22Rv1 (cell line): ENCODE measurements around the gene HAT1.

Experiments
- H3K27ac ChIP-seq: fragments of 450-650 bp; 2 replicates; pipeline ENCODE4 v1.5.1; 2017
- ZFX ChIP-seq: fragments of 450-650 bp; IDR thresholded peaks from 2 replicates; pipeline ENCODE4 v1.6.1; 2017; ENCODE audit warnings: antibody characterized with exemption, borderline replicate concordance
- TF ChIP-seq, protein P1 (sequence below): fragments of 450-650 bp; IDR thresholded peaks from 2 replicates; pipeline ENCODE4 v1.5.1; 2017; ENCODE audit warnings: mild to moderate bottlenecking

HAT1 gene

DNA sequence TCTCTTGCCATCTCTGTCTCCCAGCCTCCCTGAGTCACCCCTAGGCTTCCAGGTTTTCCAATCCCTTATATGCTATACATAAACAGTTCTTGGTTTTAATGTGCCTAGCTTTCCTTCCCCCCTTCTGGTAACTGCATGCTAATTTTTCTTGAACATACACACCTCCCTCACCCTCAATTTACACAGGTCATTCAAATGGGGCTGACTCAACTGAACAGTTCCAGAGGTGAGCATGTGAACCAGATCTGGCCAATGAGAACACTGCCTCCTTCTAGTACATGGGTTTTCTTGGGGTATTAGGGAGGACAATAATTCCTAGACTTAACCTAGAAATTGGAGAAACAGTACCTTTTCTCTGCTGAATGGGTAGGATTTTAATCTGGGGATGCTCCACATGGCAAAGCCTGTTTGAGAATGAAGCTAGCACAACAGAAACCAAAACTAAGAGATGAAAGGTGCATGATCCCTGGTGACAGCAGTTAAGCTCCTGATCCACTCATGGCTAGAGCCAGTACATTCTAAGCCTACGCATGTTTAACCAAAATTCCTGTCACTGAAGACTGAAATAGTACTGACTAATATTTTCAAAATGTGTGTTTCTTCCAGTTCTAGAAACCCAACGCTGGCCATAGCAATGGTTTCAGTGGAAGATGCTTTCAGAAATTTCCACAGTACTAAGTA, 40.0 kb upstream of the HAT1 start:
- H3K27ac ChIP-seq: no peak overlapping the region
- no peak for TF ChIP-seq ZFX

GRCh38 chr2:171883275-171883893, 38.9 kb upstream of the HAT1 start:
- no peak overlapping the region for H3K27ac ChIP-seq

DNA sequence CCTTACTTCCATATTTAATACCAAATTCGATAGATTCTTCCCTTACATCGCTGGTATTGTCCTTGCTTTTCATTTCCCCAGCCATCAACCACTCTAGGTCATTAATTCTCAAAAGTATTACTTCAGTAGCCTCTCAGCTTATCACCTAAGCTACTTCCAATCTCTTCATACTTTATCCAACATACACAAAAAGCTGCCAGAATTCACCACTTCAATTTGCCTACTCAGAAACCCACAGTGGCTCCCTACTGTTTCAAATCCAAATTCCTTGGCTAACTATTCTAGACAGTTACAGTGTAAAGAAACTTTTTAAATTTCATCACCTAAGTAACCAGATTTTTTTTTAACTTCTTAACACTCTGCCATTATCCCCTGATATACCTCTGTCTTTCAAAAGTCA, 32.9 kb upstream of the HAT1 start:
- no peak overlapping the region for H3K27ac ChIP-seq
- TF ChIP-seq, protein P1, sequence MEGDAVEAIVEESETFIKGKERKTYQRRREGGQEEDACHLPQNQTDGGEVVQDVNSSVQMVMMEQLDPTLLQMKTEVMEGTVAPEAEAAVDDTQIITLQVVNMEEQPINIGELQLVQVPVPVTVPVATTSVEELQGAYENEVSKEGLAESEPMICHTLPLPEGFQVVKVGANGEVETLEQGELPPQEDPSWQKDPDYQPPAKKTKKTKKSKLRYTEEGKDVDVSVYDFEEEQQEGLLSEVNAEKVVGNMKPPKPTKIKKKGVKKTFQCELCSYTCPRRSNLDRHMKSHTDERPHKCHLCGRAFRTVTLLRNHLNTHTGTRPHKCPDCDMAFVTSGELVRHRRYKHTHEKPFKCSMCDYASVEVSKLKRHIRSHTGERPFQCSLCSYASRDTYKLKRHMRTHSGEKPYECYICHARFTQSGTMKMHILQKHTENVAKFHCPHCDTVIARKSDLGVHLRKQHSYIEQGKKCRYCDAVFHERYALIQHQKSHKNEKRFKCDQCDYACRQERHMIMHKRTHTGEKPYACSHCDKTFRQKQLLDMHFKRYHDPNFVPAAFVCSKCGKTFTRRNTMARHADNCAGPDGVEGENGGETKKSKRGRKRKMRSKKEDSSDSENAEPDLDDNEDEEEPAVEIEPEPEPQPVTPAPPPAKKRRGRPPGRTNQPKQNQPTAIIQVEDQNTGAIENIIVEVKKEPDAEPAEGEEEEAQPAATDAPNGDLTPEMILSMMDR: no peak
- no peak for TF ChIP-seq ZFX

More at GRCh38 chr2:171883275-171883893, 38.9 kb upstream of the HAT1 start:
- no peak for TF ChIP-seq ZFX
- TF ChIP-seq, protein P1: 0 out of 2 replicates have a peak, but pooled peaks have one; percentile 6

DNA sequence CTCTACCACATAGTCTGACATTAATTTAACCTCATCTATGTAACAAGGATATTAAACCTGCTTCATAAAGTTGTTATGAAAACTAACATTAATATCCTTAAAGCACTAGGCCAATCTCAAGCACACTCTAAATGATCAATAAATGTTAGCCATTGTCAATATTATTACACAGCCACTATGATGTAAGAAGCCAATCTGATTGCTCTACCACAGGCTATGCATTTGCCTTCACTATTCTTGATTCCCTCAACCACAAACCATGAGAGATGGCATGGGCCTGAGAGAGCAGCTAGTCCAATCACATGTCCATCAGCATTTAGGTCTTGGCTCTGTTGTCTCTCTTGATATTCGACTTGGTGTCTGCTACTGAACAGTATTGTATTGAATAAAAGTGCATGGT, 32.5 kb upstream of the HAT1 start:
- TF ChIP-seq, protein P1: no peak
- H3K27ac ChIP-seq: no peak overlapping the region

DNA sequence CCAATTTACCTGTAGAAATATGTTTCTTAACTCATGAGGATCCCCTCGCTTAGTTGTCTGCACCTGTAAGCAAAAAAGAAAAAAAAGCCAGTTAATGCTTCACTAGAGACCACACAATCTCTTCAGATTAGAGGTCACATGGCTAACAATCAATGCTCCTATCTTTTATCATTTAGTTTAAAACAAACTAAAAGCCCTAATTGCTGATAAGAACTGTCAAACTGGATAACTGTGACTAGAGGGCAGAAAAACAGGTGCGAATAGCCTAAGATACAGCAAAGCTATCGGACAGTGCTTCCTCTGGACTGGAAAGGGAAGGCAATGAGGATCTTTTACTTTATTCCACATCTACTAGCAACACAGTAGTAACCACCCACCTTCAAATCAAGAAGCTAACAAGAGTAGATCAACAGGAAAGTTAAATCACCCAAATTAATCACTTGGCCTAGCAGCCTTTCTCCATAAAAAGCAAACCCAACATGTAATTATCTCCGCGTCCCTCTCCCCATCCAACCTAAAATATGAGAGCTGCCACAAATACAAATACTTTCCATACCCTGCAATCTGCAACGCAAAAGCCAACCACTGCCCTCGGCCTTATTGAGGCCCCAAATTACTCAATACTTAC, 29.0 kb upstream of the HAT1 start:
- peak overlapping the region; percentile 68 for H3K27ac ChIP-seq
- TF ChIP-seq ZFX: no peak
- TF ChIP-seq, protein P1: no peak

DNA sequence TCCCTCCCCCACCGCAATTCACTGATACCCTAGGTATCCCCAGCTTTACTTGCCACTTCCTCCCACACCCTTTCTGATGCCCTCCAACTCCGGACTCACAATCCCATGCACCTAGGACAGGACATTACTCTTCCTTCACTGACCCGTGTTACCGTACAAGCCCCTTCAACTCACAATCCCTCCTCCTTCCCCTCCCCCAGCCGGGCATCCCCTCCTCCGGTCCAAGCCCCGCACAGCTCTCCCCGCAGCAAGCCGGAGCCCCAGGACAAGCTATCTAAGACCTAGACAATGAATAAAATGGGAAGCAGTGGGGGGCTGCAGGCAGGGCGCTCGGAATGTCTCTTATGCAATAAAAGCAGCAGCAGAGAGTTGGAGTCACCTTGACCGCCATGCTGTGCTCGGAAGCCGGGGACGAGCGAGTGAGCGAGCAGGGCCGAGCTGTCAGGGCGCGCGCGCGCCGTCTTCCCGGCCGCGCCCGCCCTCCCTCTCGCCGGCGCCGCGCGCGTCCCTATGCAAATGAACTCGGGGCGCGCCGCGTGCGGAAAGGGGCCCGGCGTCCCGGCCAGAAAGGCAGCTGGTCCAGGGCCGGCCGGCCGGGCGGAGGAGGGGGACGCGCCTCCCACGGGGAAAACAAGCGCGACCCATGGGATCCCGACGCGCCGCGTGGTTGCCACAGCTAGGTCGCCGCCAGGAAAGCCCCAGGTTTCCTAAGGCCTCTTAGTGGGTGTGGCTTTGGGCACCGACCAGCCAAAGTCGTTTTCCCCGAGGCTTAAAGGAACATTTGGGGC, 28.2 kb upstream of the HAT1 start, which contains the start of gene SLC25A12:
Gene SLC25A12, minus strand, starts transcription at position 421 of the 788 bp plus-strand sequence. Its CDS starts 30 bp downstream, at position 391.
- TF ChIP-seq, protein P1: no peak
- no peak for TF ChIP-seq ZFX
- H3K27ac ChIP-seq: peak within 1 kb of the TSS; percentile 68

- H3K27ac ChIP-seq: peak overlapping the region; percentile 68
- no peak for TF ChIP-seq ZFX
- TF ChIP-seq, protein P1: no peak
Observed at GRCh38 chr2:171894612-171894947, 27.7 kb upstream of the HAT1 start.
